Glomerular visceral epithelial cell (primary cell): ENCODE results near the gene CHMP1A.
A peak's percentile ranks its signal among the peaks of the same experiment; 100 is the strongest.
"Not testable (repeated sequence)": the region's sequence is repeated elsewhere in the genome, so short reads cannot be mapped to it uniquely, and the experiment has no call there.

Source experiments
- DNase-seq: peaks from one replicate; pipeline ENCODE4 v3.0.0-alpha.2; 2016; ENCODE audit errors: extremely low spot score

CHMP1A gene

DNA sequence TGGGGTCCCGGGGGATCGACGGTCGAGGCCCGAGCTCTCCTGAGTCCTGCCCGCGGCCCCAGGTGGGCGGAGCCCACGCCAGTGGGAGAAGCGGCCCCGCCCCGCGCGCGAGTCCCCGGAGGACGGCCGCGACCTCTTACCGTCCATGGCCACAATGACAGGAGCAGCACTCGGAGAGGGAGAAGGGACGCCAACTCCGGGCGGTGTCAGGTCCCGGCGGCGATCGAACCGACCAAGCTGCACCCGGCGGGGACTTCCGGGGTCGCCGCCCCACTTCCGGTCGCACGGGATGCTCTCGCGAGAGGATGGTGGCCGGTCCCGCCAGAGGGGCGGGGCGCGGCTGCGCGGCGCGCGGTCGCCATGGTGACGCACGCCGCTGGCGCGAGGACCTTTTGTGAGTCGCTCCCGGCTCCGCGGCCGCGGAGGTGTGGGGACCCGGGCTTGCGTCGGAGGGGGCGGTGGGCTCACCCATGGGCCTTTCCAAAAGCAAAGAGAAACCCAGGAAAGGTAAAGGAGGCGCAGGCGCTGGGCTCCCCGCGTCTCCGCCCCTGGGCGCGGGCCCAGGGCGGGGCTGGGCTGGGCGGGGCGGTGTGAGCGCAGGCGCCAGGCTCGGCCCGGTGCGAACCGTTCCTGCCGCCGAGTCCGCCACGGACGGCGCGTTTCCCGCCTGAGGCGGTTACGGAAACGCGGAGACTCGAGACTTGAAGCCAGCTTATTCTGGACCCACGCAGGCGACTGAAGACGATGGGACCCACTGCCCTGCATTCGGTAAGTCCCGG, at the start of gene CHMP1A, which contains the start of gene SPATA33:
Gene CHMP1A (minus strand): TSS at position 267 of the 779 bp plus-strand sequence. CDS start 120 bp downstream, at position 147.
Gene SPATA33 (plus strand): TSS at position 395 of the 779 bp plus-strand sequence. CDS start 76 bp downstream, at position 471.
- peak; percentile 86 for DNase-seq

DNA sequence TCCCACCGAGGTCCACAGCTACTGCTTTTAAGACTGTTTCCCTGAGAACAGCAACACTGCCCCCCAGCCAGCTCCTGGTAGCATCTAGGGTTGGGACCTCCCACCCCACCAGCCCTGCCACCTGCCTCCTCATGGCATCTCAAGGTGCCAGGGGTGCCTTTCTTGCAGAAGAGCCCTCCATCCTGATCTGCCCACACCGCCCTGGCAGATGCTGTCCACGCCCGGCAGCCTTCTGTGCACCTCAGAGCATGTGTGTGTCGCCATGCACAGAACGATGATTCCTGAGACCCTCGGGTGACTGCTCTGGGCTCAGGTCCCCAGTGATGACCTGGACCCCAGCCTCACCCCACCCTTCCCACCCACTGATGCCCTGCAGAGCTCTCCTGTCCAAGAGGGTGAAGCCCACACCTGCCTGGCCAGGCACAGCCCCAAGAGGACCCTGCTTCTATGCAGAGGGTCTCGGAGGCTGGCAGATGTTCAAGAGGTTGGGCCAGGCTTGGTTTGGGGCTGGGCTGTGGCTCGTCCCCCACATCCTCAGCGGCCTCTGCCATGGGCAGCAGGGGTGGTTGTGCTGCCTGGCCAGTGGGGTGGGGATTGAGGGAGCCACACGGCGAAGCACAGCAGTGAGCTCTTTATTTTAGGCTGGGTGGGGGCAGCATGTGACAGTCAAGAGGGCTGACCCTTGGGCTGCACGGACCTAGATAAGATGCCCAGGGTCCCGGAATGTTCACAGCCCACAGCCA, 49.2 kb upstream of the CHMP1A start:
- DNase-seq, result no peak

DNA sequence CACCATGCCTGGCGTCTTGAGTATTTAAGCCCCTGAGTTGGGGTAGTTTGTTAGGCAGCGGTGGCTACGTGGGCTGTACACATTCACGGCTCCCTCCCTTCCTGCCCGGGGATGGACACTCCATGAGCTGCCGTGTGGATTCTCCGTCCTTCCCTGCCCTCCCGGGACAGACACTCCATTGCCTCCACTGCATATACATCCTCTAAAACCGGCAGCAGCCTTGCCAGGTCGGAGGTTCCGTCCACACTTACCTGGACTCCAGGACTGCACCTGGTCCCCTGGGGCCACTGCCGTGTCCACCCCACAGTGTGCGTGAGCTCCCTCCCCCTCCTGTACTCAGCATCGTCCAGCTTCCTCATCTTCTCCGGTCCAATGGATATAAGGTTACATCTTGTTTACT, 47.5 kb upstream of the CHMP1A start:
- DNase-seq, result no peak

- DNase-seq, result no peak
These were observed 46.8 kb upstream of the CHMP1A start for GRCh38 chr16:89704281-89704680.

- DNase-seq, result peak; percentile 94
These were observed 44.2 kb upstream of the CHMP1A start, which contains the start of gene SPATA2L for GRCh38 chr16:89701425-89702406. SPATA2L (minus strand) TSS chr16:89701705; CDS start chr16:89701232, 473 bp downstream.

DNA sequence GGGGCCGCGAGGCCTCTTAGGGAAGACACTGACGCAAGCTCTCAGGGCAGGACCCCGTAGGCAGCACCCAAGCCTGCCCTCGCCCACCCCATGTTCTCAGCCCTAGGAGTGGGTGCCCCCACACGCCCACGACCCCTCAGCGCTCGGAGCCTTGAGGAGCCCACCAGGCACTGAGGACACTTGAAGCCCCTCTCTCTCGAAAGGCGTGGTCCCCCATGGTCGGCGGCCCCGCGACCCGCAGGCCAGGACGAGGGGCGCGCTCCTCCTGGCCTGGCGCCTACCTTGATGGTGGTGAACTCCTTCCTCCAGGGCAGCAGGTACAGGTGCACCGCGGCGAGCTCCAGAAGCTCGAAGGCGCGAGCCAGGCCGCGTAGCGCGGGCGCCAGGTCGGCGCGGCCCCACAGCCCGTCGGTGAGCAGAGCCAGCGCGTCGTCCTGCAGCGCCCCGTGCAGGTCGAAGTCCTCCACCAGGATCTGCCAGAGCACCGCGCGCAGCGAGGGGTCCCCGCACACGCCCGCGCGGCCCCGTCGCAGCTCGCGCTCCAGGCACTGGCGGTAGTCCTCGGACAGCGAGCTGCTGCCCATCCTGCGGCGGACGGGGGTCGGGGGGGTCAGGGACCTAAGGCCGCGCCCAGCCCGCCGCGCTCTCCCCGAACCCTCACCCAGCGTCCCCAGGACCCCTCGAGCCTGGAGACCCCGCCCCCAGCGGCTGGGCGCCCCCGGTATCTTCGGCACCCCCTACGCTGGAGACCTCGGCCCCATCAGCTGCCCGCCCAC, 43.3 kb upstream of the CHMP1A start:
- DNase-seq, result peak; percentile 50

DNA sequence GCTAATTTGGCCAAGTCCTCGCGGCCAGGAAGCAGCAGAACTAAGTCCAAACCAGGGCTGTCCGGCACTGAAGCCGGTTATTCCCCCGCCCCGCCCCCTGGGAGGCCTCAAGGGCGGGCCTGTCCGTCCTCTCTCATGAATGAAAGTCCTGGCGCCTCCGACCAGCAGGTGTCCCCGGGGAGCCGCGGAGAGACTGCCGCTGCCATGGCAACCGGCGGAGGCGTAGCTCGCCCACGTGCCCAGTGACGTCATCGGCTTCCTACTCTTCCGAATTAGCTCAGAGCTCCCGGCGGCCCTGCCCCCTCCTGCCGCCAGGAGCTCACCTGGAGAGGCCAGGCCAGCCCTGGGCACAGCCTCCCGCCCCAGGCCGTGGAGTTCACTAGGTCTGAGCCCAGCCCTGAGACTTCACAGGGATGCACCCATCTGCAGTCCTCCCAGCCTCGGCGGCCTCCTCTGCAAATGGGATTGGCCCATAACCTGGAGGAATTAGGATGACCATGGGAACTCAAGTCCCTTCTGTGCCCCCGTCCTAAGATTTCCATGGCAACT, 42.7 kb upstream of the CHMP1A start:
- peak; percentile 98 for DNase-seq

- DNase-seq, result not testable (repeated sequence)
These were observed 42.2 kb upstream of the CHMP1A start for GRCh38 chr16:89699629-89700099.

DNA sequence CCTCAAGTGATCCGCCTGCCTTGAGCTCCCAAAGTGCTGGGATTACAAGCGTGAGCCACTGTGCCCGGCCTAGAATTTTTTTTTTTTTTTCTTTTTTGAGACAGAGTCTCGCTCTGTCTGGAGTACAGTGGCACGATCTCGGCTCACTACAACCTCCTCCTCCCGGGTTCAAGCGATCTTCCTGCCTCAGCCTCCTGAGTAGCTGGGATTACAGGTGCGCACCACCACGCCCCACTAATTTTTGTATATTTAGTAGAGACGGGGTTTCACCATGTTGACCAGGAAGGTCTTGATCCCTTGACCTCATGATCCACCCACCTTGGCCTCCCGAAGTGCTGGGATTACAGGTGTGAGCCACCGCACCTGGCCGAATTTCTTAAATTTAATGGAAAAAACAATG, 41.2 kb upstream of the CHMP1A start:
- DNase-seq, result not testable (repeated sequence)

- DNase-seq, result no peak
These were observed 40.3 kb upstream of the CHMP1A start for GRCh38 chr16:89697616-89698331.

GRCh38 chr16:89697161-89697615, 39.7 kb upstream of the CHMP1A start:
- DNase-seq, result no peak

DNA sequence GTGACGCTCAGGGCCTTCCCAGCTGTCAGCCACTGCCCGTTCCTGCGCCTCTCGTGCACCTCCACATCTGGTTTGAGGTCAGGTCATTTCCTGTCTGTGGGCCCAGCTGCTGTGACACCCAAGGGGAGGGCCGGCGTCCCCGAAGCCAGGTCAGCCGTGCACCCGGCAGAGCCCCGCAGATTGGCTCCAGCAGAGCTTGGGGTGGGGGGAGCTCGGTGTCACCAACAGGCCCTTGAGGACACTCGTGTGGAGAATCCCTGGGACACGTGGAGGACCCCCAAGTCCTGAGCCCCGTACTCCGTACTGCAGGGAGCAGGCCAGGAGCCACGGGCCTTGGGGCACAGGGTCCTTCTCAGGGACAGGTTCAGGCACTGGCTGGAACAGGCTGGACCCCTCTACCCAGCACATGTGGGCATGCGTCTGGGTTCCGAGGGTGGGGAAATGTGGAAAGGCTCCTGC, 39.2 kb upstream of the CHMP1A start:
- no peak for DNase-seq

- no peak for DNase-seq
These were observed 38.6 kb upstream of the CHMP1A start for GRCh38 chr16:89695875-89696669.

- DNase-seq, result no peak
These were observed 37.8 kb upstream of the CHMP1A start for GRCh38 chr16:89695086-89695874.

DNA sequence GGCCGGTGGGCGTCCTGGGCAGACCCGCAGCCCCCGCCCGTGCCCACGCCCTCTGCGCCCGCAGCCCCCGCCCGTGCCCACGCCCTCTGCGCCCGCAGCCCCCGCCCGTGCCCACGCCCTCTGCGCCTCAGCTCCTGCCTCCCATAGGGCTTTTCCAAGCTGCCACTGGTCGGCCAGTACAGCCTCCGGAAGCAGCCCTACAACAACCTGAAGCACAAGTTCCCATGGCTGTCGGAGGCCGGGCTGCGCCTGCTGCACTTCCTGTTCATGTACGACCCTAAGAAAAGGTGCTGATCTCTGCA, 37.2 kb upstream of the CHMP1A start:
- not testable (repeated sequence) for DNase-seq

- no peak for DNase-seq
These were observed 36.6 kb upstream of the CHMP1A start for GRCh38 chr16:89693931-89694783.

GRCh38 chr16:89693289-89693731, 35.8 kb upstream of the CHMP1A start:
- no peak for DNase-seq
